Spleen (tissue), 7 donors: ENCODE measurements around the gene RPS6KL1.

Experiments used
- CTCF ChIP-seq, 11 experiments: fragments of 200-600 bp in 7 of 11; fragments of 450-650 bp in 4 of 11; sonication (generic) in 4 of 11; IDR thresholded peaks in 8 of 11; conservative IDR thresholded peaks in 3 of 11; 1 replicate in 7 of 11; 2 replicates in 4 of 11; pipeline versions ENCODE4 v1.4.0 to v1.8.0; 2016 to 2021; ENCODE audit warnings: antibody characterized with exemption in 11 of 11, inconsistent platforms in 4 of 11, mild to moderate bottlenecking in 1 of 11
- POLR2A ChIP-seq, 3 donors: fragments of 450-650 bp; IDR thresholded peaks; one replicate each; pipeline ENCODE4 v1.5.1; 2017; ENCODE audit warnings: antibody characterized with exemption in 3 of 3, mild to moderate bottlenecking in 1 of 3
- POLR2AphosphoS5 ChIP-seq, 3 donors: sonication (generic); formaldehyde crosslinking; IDR thresholded peaks; one replicate each; pipeline ENCODE4 v1.5.1; 2017; ENCODE audit warnings: antibody characterized with exemption in 3 of 3
- donor health status: DM: no; HTN: no; CAD: no; lungs with moderate emphysema.
- donor health status: DM: no; HTN: no; CAD: no.
- donor health status: DM: no; HTN: no; CAD: no.

GRCh38 chr14:74896400-74896799, 26.7 kb downstream of the RPS6KL1 start:
- no peak for TF ChIP-seq POLR2AphosphoS5 (IDR thresholded peaks at IDR 0.05)
- TF ChIP-seq CTCF (IDR thresholded peaks at IDR 0.05 in 8 of 11, conservative IDR thresholded peaks at IDR 0.05 in 3 of 11): no peak
- no peak for TF ChIP-seq POLR2A (IDR thresholded peaks at IDR 0.05)
